Measurements from ENCODE around the gene LETMD1.

The LETMD1 gene

GRCh38 chr12:51047655-51048540 lies at the start of gene LETMD1 (continued):
- TF ChIP-seq ZNF692 (tag by site-specific recombination; IDR thresholded peaks at IDR 0.05) (peak; percentile 78; the same call in 1 of the 2 replicates), ZNF473 (tag by site-specific recombination; IDR thresholded peaks at IDR 0.05) (no peak), CTCF (tag by site-specific recombination; IDR thresholded peaks at IDR 0.05) (peak; percentile 96), ZNF654 (tag by site-specific recombination; IDR thresholded peaks at IDR 0.05; ENCODE audit: low read depth) (peak; percentile 81), ZNF398 (tag by site-specific recombination; IDR thresholded peaks at IDR 0.05) (no peak), TRIM28 (IDR thresholded peaks at IDR 0.05; ENCODE audit: borderline replicate concordance, low read length) (peak; percentile 67; the same call in 1 of the 2 replicates), ZNF175 (tag by site-specific recombination; IDR thresholded peaks at IDR 0.05) (no peak), ZNF324 (tag by site-specific recombination; IDR thresholded peaks at IDR 0.05) (peak; percentile 68), PRDM2 (tag by site-specific recombination; IDR thresholded peaks at IDR 0.05; ENCODE audit: borderline replicate concordance) (no peak), OSR2 (tag by site-specific recombination; IDR thresholded peaks at IDR 0.05) (0 out of 2 replicates have a peak, but pooled peaks have one; percentile 21), ZBTB26 (tag by site-specific recombination; optimal IDR thresholded peaks at IDR 0.05) (peak; percentile 23), ZNF624 (tag by site-specific recombination; IDR thresholded peaks at IDR 0.05) (no peak), ZNF174 (tag by site-specific recombination; IDR thresholded peaks at IDR 0.05) (no peak), ZNF157 (tag by site-specific recombination; IDR thresholded peaks at IDR 0.05) (no peak), PRDM6 (tag by site-specific recombination; IDR thresholded peaks at IDR 0.05) (no peak), ZNF214 (tag by site-specific recombination; IDR thresholded peaks at IDR 0.05; ENCODE audit: borderline replicate concordance) (no peak), ZNF146 (tag by site-specific recombination; IDR thresholded peaks at IDR 0.05) (no peak), ZNF426 (tag by site-specific recombination; IDR thresholded peaks at IDR 0.05) (no peak), ELK4 (IDR thresholded peaks at IDR 0.05; ENCODE audit: borderline replicate concordance, low read depth, low read length) (peak; percentile 73; the same call in 1 of the 2 replicates), ZBTB17 (tag by site-specific recombination; IDR thresholded peaks at IDR 0.05) (peak; percentile 93), WT1 (tag by site-specific recombination; IDR thresholded peaks at IDR 0.05) (peak; percentile 63), TCF7L2 (IDR thresholded peaks at IDR 0.05; ENCODE audit: borderline replicate concordance, low read depth, low read length) (no peak), GLIS2 (tag by site-specific recombination; IDR thresholded peaks at IDR 0.05) (peak; percentile 44; the same call in 1 of the 2 replicates)

Measured in HEK293 (cell line).